ENCODE data around the gene FAM209A.
"Not testable (repeated sequence)": the region's sequence is repeated elsewhere in the genome, so short reads cannot be mapped to it uniquely, and the experiment has no call there.

Gene FAM209A

DNA sequence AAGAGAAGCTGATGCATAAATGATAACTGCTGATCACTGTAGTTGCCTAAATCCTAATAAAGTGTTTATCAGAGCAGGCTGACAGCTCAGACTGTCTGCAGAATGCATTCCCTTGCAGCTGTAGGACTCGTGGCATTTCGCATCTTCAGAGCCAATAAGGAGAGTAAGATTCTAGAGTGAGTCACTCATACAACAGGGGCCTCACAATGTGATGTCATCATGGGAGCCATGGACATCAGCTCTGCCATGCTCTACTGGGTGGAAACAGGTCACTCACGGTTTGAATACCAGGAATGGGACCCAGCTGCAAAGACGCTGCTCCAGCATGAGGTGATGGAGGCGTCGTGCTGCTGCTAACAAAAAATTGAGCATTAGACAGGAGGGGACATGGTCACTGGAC lies 15.9 kb downstream of the FAM209A start:
- DNase-seq (ENCODE audit: low spot score): no peak

DNA sequence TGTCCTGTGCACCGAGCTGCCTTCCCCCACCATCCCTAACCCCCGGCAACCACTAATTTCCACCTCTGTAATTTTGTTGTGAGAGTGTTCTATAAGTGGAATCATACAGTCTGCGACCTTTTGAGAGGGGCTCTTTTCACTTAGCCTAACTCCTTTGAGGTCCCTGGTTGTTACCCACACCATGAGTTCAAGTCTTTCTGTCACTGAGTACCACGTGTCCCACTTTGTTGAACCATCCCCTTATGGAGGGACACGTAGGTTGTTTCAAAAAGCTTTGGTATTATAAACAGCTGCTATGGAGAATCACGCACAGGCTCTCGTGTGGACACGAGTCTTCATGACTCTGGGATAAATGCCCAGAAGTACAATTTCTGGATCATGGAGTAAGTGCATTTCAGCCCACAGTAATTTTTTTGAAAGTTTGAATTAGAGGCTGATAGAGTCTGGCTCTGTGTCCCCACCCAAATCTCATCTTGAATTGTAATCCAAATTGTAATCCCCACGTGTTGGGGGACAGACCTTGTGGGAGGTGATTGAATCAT lies 18.0 kb downstream of the FAM209A start:
- DNase-seq (ENCODE audit: low spot score): no peak

DNA sequence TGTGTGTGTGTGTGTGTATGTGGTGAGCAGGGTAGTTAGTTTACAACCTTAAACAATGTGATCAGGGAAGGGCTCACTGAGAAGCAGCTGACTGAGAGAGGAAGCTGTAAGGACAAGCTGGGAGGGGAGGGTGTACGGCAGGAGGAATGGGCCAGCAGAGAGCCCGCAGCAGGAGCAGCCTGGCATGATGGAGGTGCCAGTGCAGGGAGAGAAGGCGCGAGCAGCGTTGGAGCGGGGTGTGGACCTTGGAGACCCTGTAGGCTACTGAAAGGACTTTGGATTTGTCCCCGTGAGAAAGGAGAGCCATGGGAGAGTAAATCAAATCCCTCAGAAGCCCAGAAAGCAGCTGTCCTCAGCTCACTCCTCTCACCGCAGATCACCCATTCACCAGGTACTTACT lies 27.0 kb downstream of the FAM209A start:
- no peak for DNase-seq (ENCODE audit: low spot score)

DNA sequence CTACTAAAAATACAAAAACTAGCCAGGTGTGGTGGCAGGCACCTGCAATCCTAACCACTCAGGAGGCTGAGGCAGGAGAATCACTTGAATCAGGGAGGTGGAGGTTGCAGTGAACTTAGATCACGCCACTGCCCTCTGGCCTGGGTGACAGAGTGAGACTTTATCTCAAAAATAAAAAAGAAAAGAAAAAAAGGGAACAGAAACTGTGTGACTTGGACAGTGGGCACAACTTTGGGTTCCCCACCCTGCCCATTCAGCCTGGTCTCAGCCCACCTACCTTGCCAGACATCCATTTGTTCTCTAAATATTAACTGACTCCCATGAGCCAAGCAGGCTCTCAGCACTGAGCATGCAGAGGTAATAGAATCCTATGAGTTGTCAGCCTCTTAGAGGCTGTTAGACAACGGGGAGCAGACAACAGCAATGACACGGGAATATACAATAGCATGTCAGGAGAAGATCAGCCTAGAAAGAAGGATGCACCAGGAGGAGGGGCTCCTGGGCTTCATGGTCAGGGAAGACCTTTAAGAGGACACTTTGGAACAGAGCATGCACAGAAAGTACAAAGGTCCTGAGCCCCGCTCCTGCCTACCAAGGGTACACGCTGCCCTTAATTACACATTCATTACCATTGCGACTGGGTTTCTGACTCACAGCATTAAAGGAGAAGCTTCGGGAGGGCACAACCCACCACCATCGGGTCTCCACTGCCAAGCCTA lies 28.5 kb downstream of the FAM209A start:
- no peak for DNase-seq (ENCODE audit: low spot score)

DNA sequence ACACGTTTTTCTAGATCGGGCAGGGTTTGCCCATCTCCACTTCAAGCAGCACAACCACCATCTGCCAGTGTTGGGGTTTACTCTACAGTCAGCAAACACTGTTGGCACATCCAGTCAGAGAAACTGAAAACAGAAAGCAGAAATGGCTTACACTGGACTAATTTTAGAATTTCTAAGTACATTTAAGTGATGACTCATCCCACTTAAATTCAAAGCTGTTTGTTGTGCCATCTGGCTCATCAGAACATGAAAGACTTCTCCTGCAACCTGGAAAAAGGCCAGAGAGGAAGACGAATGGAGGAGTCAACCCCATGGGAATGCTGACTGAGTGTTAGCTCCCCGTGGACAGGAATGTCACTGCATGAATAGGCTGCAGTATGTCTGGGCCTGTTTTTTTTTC lies 30.3 kb downstream of the FAM209A start:
- no peak for DNase-seq (ENCODE audit: low spot score)

DNA sequence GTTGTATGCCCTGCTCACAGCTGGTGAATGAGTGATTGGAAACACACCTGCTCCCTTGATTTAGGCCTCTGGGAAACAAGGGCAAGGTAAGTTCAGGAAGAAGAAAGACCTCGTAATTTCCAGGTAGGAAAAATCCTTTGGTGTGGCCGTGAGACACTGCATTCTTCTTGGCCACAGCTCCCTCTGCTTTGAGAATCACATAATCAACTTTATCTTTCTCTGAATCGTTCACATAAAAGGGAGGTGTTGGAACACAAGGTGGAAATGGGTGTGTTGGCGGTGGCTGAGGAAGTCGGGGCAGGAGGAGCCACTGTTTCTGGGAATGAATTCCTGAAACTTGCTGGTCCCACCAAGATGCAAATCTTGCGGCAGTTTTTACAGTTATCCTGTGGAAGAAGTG lies 34.4 kb downstream of the FAM209A start:
- DNase-seq (ENCODE audit: low spot score): no peak

DNA sequence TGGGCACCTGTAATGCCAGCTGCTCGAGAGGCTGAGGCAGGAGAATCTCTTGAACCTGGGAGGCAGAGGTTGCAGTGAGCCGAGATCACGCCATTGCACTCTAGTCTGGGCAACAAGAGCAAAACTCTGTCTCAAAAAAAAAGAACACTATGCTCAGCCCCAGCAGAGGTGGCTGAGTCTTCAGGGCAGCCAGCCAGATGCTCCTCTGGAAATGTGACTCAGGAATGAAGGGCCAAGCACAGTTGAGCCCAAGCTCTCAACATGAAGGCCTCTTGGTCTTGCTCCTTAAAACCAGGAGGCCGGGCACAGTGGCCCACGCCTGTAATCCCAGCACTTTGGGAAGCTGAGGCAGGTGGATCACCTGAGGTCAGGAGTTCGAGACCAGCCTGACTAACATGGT lies 40.0 kb downstream of the FAM209A start:
- DNase-seq (ENCODE audit: low spot score): not testable (repeated sequence)

DNA sequence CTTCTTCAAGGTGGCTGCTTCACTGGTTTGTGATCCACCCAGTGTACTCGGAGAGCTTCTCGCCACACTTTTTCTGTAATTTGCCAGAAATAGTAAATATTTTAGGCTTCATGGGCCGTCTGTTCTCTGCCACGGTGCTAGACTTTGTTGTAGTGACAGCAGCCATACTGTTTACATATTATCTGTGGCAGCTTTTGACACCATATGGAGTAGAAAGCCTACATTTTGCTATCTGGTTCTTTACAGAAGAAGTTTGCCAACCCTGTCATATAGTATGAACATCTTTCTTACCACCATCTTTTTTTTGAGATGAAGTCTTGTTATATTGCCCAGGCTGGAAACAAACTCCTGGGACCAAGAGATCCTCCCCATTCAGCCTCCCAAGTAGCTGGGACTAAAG lies 41.0 kb downstream of the FAM209A start:
- no peak for DNase-seq (ENCODE audit: low spot score)

DNA sequence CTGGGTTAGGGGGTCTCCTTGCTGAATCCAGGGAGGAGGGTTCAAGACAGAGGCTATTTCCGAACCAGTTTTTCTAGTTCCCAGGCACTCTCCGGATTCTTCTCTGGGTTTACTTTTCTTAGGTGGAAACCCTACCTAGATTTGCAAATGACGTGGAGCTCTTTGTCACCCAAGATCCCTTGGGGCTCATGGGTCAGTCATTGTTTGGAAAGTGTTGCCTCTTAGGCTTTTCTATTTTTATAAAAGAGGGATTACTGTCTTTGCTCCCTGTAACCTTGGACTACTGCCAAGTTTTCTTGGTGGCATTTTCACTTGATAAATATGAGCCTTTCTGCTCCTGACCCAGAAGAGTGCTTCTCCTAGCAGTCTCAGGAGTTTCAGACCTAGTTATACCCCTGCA lies 42.1 kb downstream of the FAM209A start:
- no peak for DNase-seq (ENCODE audit: low spot score)

DNA sequence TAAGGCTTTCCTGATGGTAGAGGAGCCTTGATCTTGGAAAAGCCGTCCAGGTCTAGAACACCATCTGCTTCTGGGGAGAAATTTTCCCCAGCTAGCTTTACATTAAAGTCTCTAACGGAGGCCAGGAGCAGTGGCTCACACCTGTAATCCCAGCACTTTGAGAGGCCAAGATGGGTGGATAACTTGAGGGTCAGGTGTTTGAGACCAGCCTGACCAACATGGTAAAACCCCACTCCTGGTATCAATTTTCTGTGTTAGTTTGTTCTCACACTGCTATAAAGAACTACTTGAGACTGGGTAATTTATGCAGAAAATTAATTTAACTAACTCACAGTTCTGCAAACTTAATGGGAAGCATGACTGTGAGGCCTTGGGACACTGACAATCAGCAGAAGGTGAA lies 46.3 kb downstream of the FAM209A start:
- DNase-seq (ENCODE audit: low spot score): no peak

DNA sequence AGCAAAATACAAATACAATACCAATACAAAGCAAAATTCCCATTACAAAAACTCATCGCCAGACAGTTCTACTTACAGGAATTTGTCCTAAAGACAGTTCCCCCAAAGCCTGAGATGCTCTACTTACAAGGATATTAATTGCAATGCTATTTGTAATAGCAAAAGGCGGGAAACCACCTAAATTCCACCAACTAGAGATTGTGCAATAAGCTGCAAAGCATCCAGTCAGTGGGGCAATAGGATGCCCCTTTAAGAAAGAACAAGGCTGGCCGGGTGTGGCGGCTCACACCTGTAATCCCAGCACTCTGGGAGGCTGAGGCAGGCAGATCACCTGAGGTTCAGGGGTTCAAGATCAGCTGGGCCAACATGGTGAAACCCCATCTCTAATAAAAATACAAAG lies 47.6 kb downstream of the FAM209A start:
- DNase-seq (ENCODE audit: low spot score): no peak

DNA sequence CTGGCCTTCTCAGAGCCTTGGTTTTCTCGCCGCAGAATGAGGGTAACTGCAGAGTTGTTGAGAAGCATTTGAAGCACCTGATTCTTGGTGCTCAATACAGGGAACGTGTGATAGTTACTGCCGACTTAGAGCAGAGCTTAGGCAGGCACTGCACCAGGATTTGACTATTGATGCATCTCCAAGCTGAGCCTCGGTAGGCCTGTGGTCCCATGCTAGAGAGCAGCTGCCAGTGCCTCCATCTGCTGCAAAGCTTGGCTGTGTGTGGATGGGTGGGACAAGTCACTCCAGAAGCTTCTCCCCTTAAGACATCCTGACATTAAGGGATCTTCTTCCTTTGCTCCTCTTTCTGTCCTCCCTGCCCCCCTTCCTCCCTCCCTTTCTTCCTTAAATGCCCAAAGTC lies 49.4 kb downstream of the FAM209A start:
- DNase-seq (ENCODE audit: low spot score): no peak

DNA sequence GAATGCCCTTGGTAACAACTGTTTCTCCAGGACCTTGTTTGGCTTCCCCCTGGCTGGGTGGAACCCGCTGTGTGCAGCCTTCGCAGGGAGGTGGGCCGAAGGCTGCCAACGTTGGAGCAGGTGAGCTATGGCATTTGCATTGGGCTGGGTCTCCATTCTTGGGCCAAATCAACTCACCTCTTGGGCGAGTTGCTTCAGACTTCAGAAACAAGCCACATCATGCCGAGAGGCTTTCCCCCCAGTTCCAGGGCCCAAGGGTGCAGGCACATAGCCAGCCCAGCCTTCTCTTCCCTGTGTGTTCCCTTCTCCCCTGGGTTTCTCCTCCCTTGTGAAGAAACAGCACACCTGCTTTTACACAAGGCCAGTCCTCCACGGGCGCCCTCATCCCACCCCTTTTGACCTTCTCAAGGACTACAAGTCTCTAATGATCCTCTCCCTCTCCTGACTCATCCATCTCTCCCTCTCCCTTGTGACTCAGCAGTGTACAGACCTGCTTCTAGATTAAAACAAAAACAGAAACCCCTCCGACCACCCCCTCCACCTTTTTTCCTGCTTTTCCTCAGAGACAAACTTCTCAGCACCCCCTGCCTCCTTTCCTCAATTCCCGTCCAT lies 50.1 kb downstream of the FAM209A start:
- DNase-seq (ENCODE audit: low spot score): no peak

DNA sequence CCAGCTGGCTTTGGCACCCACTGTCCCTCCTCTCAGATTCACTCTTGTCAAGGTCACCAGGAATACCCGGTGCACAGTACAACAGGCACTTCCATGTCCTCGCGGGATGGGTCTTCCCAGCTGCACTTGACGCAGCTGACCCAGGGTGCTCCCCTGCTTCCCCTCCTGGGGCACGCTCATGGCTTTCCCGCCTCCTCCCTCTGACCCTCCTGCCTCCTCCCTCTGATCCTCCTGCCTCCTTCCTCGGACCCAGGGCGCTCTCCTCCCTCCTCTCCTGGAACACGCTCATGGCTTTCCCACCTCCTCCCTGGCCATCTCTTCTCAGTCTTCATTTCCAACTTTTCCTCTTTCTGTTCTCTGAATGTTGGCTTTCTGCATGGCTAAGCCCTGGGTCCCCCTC lies 50.6 kb downstream of the FAM209A start:
- no peak for DNase-seq (ENCODE audit: low spot score)

Measured in HuH-7 (cell line).